ENCODE data around the gene KANSL1. TPM values are rescaled to one million over a fixed set of nuclear protein-coding genes. Genes with fewer than 3 reads are reported as not detected.

Gene KANSL1
- total and polyA plus RNA-seq, 2 of the 4 experiments (the other 2 are of a cell fraction) = 19.1 to 49.6 TPM

- Histone ChIP-seq H3K9me3 (ENCODE audit: control insufficient read depth, insufficient read depth, low read length) (no peaks in the 10 kb centered on the region), H3K27ac (ENCODE audit: insufficient read depth, low read length) (no peak overlapping the region), H3K79me1 (ENCODE audit: low read depth in 1 of 2, low read length in 2 of 2) (peaks cover 21 to 92% of the 10 kb centered on the region in 2 experiments; a peak in 3 of 4 replicates), H4K20me1 (ENCODE audit: insufficient read depth, low read length) (peaks cover 99% of the 10 kb centered on the region), H3K4me3 (ENCODE audit: insufficient read depth, low read depth, low read length) (no peak overlapping the region), H2AK9ac (replicated peaks; ENCODE audit: low read depth, low read length, poor library complexity) (no peak overlapping the region), H3K4ac (ENCODE audit: low read depth, low read length) (no peak overlapping the region), H3K9ac (ENCODE audit: low read depth, low read length) (no peak overlapping the region), H3K9me1 (ENCODE audit: insufficient read depth, low read length) (peaks cover 14% of the 10 kb centered on the region), H3K56ac (ENCODE audit: extremely low read depth, insufficient read depth, low read length) (no peak overlapping the region), H3K18ac (ENCODE audit: low read depth, low read length) (no peak overlapping the region), H3K14ac (replicated peaks; ENCODE audit: low read depth, low read length) (no peak overlapping the region), H3K23ac (ENCODE audit: low read depth, low read length) (no peak overlapping the region), H4K8ac (ENCODE audit: low read depth in 2 of 2, low read length in 2 of 2) (no peak overlapping the region), H3K4me2 (ENCODE audit: low read depth, low read length) (no peak overlapping the region), H3K27me3 (ENCODE audit: control insufficient read depth, insufficient read depth, low read length) (no peaks in the 10 kb centered on the region), H2AFZ (replicated peaks; ENCODE audit: low read length, poor library complexity) (no peak overlapping the region), H2AK5ac (ENCODE audit: low read depth, low read length) (no peak overlapping the region), H2BK15ac (ENCODE audit: low read depth, low read length) (no peak overlapping the region), H3K36me3 (ENCODE audit: control insufficient read depth, insufficient read depth, low read length) (no peaks in the 10 kb centered on the region), H2BK120ac (ENCODE audit: low read depth, low read length) (no peak overlapping the region), H4K5ac (ENCODE audit: low read depth, low read length) (no peak overlapping the region), H2BK20ac (ENCODE audit: low read depth, low read length) (no peak overlapping the region), H4K91ac (ENCODE audit: insufficient read depth, low read depth, low read length) (no peak overlapping the region), H2BK5ac (ENCODE audit: low read depth, low read length, poor library complexity, severe bottlenecking) (no peak overlapping the region), H3K4me1 (ENCODE audit: control insufficient read depth, insufficient read depth, low read length) (peaks cover 8% of the 10 kb centered on the region)
- no peak for ATAC-seq (ENCODE audit: low read depth)
- intact Hi-C loops (cut with micrococcal nuclease) (loop anchor here (5.0 kb wide), 1 partner anchor 47 kb away; no protein-coding TSS in a partner anchor), in situ Hi-C loops (cut with MboI; ENCODE audit: low sequenced_read_pairs) (no loop called here), dilution Hi-C loops (cut with HindIII; ENCODE audit: low sequenced_read_pairs, unreplicated experiment) (no loop called here)
- no TSS peak for BruUV-seq (replicated peaks)
- ChIA-PET CTCF (interaction anchor here (0.6 kb wide), 1 partner anchor 28 kb away, joined by 5 read pairs; no protein-coding TSS in a partner anchor), POLR2A (ENCODE audit: unreplicated experiment) (no interaction called here)
- no peak for DNase-seq
- no CpG with 5 or more reads among the region's 2 CpGs for whole genome bisulfite sequencing, 2 experiments (ENCODE audit: extremely low coverage in 2 of 2, insufficient read length in 1 of 2)
- no peak for TF ChIP-seq USF2 (IDR thresholded peaks at IDR 0.05; ENCODE audit: low read depth, low read length)
- TF ChIP-seq SMC3 (IDR thresholded peaks at IDR 0.05; ENCODE audit: low read depth, low read length) = no peak
- no peak for TF ChIP-seq CEBPB (IDR thresholded peaks at IDR 0.05; ENCODE audit: low read depth, low read length)
- TF ChIP-seq CHD1 (IDR thresholded peaks at IDR 0.05; ENCODE audit: low read depth, low read length) = no peak
- no peak for TF ChIP-seq BHLHE40 (IDR thresholded peaks at IDR 0.05; ENCODE audit: low read depth, low read length)
- TF ChIP-seq RFX5 (IDR thresholded peaks at IDR 0.05; ENCODE audit: low read depth, low read length) = no peak
- no peak for TF ChIP-seq MAFK (IDR thresholded peaks at IDR 0.05; ENCODE audit: low read depth, low read length)
- no peak for TF ChIP-seq FOS (IDR thresholded peaks at IDR 0.05; ENCODE audit: low read depth, low read length)
- no peak for TF ChIP-seq MXI1 (IDR thresholded peaks at IDR 0.05; ENCODE audit: borderline replicate concordance, low read depth, low read length)
- TF ChIP-seq NFE2L2 (IDR thresholded peaks at IDR 0.05; ENCODE audit: low read depth, low read length) = no peak
- no peak for TF ChIP-seq POLR2A (IDR thresholded peaks at IDR 0.05; ENCODE audit: low read depth, low read length)
- no peak for TF ChIP-seq RAD21 (IDR thresholded peaks at IDR 0.05; ENCODE audit: low read length)
- TF ChIP-seq ELK1 (IDR thresholded peaks at IDR 0.05; ENCODE audit: borderline replicate concordance, low read depth, low read length) = no peak
- no peak for TF ChIP-seq CTCF (conservative IDR thresholded peaks at IDR 0.05; ENCODE audit: low read depth, low read length)
- TF ChIP-seq MAZ (IDR thresholded peaks at IDR 0.05; ENCODE audit: borderline replicate concordance, low read depth, low read length) = no peak
- TF ChIP-seq RCOR1 (IDR thresholded peaks at IDR 0.05; ENCODE audit: insufficient replicate concordance, low read length) = no peak
Observed at GRCh38 chr17:46129302-46129701, 63.9 kb downstream of the KANSL1 start.

Data from IMR-90 (cell line).